CD4-positive, alpha-beta T cell (primary cell): ENCODE measurements around the gene DENND2A. TPM values are rescaled to one million over a fixed set of nuclear protein-coding genes. Genes with fewer than 3 reads are reported as not detected.
A peak's percentile ranks its signal among the peaks of the same experiment; 100 is the strongest.

Experiments
- ATAC-seq: fragments of 200-7000 bp; cut with Tn5 transposase; one replicate; pipeline ENCODE4 v1.10.0; 2022; ENCODE audit warnings: mild to moderate bottlenecking; ENCODE audit not compliant: poor library complexity
- CTCF ChIA-PET: fragments of 350-600 bp; sonication (Branson Sonifier 250); formaldehyde crosslinking; loops from one replicate; lab custom pipeline; 2021; ENCODE audit warnings: antibody characterized with exemption, inconsistent platforms; lab: Charles Lee
- POLR2A ChIA-PET: fragments of 350-600 bp; sonication (Branson Sonifier 250); formaldehyde crosslinking; loops from one replicate; lab custom pipeline; 2021; ENCODE audit warnings: antibody characterized with exemption, inconsistent platforms; lab: Charles Lee
- DNase-seq, 14 experiments: peaks; one replicate each; pipeline ENCODE4 v3.0.0-alpha.2; 2013 to 2020; ENCODE audit warnings: mixed read lengths in 2 of 14
- H3K27ac ChIP-seq, 2 donors: one replicate each; pipeline versions ENCODE4 v1.5.1 to v1.7.0; 2013; ENCODE audit warnings: low read length in 2 of 2, low read depth in 1 of 2, mild to moderate bottlenecking in 1 of 2
- H3K27me3 ChIP-seq, 2 experiments: 1 replicate in 1 of 2; 2 replicates in 1 of 2; pipeline versions ENCODE4 v1.6.1 to v1.7.0; 2013; ENCODE audit warnings: low read length in 2 of 2, control low read depth in 1 of 2, mild to moderate bottlenecking in 1 of 2, moderate library complexity in 1 of 2; ENCODE audit not compliant: insufficient read depth in 2 of 2, control insufficient read depth in 1 of 2
- H3K36me3 ChIP-seq: one replicate; pipeline ENCODE4 v1.6.1; 2013; ENCODE audit warnings: low read length, control low read depth; ENCODE audit not compliant: insufficient read depth
- H3K4me1 ChIP-seq: one replicate; pipeline ENCODE4 v1.6.1; 2013; ENCODE audit warnings: low read length, control low read depth; ENCODE audit not compliant: insufficient read depth
- H3K4me3 ChIP-seq: one replicate; pipeline ENCODE4 v1.5.1; 2013; ENCODE audit warnings: mild to moderate bottlenecking, low read length, moderate library complexity
- H3K9me3 ChIP-seq, 2 experiments: 1 replicate in 1 of 2; 2 replicates in 1 of 2; pipeline versions ENCODE4 v1.6.1 to v1.7.0; 2013; ENCODE audit warnings: low read length in 2 of 2, mild to moderate bottlenecking in 2 of 2, control low read depth in 1 of 2, moderate library complexity in 1 of 2; ENCODE audit not compliant: control insufficient read depth in 1 of 2, insufficient read depth in 1 of 2
- H3K27ac Mint-ChIP-seq: one replicate; pipeline ENCODE4 v1.8.0; 2020; ENCODE audit warnings: mixed read lengths
- H3K27me3 Mint-ChIP-seq: one replicate; pipeline ENCODE4 v1.8.0; 2021; ENCODE audit warnings: mixed read lengths
- H3K36me3 Mint-ChIP-seq: one replicate; pipeline ENCODE4 v1.8.0; 2021; ENCODE audit warnings: low read depth, mixed read lengths
- H3K4me1 Mint-ChIP-seq: one replicate; pipeline ENCODE4 v1.8.0; 2021; ENCODE audit warnings: low read depth, mixed read lengths
- H3K4me3 Mint-ChIP-seq: one replicate; pipeline ENCODE4 v1.8.0; 2020; ENCODE audit warnings: mild to moderate bottlenecking, mixed read lengths
- H3K9me3 Mint-ChIP-seq: one replicate; pipeline ENCODE4 v1.8.0; 2020; ENCODE audit warnings: mixed read lengths
- intact Hi-C, 2 experiments: fragments of 100-400 bp; cut with DNase I in 1 of 2; cut with micrococcal nuclease in 1 of 2; formaldehyde crosslinking; loops; one replicate each; pipeline versions ENCODE4 v1.15.1 to v1.9.0; 2023 to 2025; cut with DNase I, micrococcal nuclease
- total RNA-seq, 174 experiments: library from RNA in 2 of 174; stranded (reverse) in 2 of 174; gene quantifications; one replicate each; pipeline ENCODE4 v1.2.3 and lab custom pipeline; 2021 to 2026
- TF ChIP-seq, protein P1 (sequence below): fragments of 200-600 bp; IDR thresholded peaks from one replicate; pipeline ENCODE4 v1.8.0; 2022; ENCODE audit warnings: antibody characterized with exemption, mild to moderate bottlenecking

Gene DENND2A
- total RNA-seq, 2 experiments from 2014 or later = not detected

GRCh38 chr7:140479739-140480084 is 160.9 kb downstream of the DENND2A start:
- CTCF ChIA-PET = interaction anchor here (5.8 kb wide), 1 partner anchor 13 kb away, joined by 34 read pairs; no protein-coding TSS in a partner anchor

DNA sequence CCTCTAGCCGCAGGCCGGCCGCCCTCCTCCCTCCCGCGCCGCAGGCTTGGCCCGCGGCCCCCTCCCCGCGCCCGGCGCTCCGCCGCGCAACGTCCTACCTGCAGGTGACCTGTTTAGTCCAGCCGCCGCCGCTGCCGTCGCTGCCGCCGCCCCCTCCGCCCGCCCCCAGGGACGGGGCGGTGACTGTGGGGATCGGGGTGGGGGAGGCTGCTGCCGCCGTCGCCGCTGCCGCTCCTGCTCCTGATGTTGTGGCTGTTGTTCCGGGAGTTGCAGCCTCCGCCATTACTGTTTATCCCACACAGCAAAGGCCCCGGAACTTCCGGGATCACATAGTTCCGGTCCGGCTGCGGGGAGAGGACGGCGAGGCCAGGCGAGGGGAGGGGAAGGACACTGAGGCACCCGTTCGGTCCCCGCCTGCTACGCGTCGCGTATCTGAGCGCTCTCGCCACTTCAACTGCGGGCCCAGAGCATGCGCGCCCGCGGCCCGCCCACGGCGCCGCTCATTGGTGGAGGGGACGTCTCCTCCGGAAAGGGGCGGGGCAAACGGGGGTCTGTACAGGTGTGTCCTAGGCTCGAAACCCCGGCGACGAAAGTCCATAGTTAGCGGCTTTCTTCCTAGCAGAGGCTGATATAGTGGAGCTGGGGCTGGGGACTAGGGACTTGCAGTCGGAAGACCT is 161.4 kb downstream of the DENND2A start, which contains the start of gene MKRN1:
TSS of gene MKRN1 (minus strand) at position 444 of the 677 bp plus-strand sequence. CDS start at position 283, 161 bp downstream.
- H3K27me3 ChIP-seq = no peaks in the 10 kb centered on the region
- no peaks in the 10 kb centered on the region for H3K27me3 Mint-ChIP-seq
- peak; percentile 86 for ATAC-seq
- no peaks in the 10 kb centered on the region for H3K9me3 ChIP-seq
- TF ChIP-seq, protein P1, sequence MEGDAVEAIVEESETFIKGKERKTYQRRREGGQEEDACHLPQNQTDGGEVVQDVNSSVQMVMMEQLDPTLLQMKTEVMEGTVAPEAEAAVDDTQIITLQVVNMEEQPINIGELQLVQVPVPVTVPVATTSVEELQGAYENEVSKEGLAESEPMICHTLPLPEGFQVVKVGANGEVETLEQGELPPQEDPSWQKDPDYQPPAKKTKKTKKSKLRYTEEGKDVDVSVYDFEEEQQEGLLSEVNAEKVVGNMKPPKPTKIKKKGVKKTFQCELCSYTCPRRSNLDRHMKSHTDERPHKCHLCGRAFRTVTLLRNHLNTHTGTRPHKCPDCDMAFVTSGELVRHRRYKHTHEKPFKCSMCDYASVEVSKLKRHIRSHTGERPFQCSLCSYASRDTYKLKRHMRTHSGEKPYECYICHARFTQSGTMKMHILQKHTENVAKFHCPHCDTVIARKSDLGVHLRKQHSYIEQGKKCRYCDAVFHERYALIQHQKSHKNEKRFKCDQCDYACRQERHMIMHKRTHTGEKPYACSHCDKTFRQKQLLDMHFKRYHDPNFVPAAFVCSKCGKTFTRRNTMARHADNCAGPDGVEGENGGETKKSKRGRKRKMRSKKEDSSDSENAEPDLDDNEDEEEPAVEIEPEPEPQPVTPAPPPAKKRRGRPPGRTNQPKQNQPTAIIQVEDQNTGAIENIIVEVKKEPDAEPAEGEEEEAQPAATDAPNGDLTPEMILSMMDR = no peak
- intact Hi-C loops = loop anchor here (2.0 to 10.0 kb wide), 5 partner anchors 77 to 533 kb away; partner anchors contain the start of genes ADCK2 (in 2 of the 2), MRPS33 (in 1 of the 2), PARP12 (in 1 of the 2) and RAB19 (in 1 of the 2)
- H3K4me3 Mint-ChIP-seq = peak within 1 kb of the TSS; percentile 100
- no peaks in the 10 kb centered on the region for H3K36me3 ChIP-seq
- CTCF ChIA-PET = interaction anchor here (5.8 kb wide), 1 partner anchor 14 kb away, joined by 34 read pairs; no protein-coding TSS in a partner anchor
- DNase-seq = peak; percentile 86 to 96 (median 92)
- POLR2A ChIA-PET = interaction anchor here (1.0 to 4.9 kb wide), 12 partner anchors 9 to 544 kb away, joined by 3 to 43 read pairs (median 7); partner anchors contain the start of genes ADCK2, DENND2A, MRPS33 and NDUFB2
- H3K27ac Mint-ChIP-seq = peak within 1 kb of the TSS; percentile 85
- H3K4me1 Mint-ChIP-seq = peaks cover 29% of the 10 kb centered on the region
- peaks cover 29% of the 10 kb centered on the region for H3K4me1 ChIP-seq
- peaks cover 20% of the 10 kb centered on the region for H3K36me3 Mint-ChIP-seq
- H3K4me3 ChIP-seq = peak within 1 kb of the TSS; percentile 91
- peak within 1 kb of the TSS; percentile 73 to 74 for H3K27ac ChIP-seq
- no peaks in the 10 kb centered on the region for H3K9me3 Mint-ChIP-seq

More at GRCh38 chr7:140479739-140480084, 160.9 kb downstream of the DENND2A start:
- ATAC-seq (peak; percentile 5), DNase-seq (no peak)
- H3K9me3 Mint-ChIP-seq = no peaks in the 10 kb centered on the region
- H3K4me1 Mint-ChIP-seq = peaks cover 29% of the 10 kb centered on the region
- Histone ChIP-seq H3K4me3 (peak overlapping the region; percentile 91), H3K4me1 (peaks cover 29% of the 10 kb centered on the region), H3K36me3 (no peaks in the 10 kb centered on the region), H3K27me3 (no peaks in the 10 kb centered on the region), H3K9me3 (no peaks in the 10 kb centered on the region), H3K27ac (peak overlapping the region in 1 of 2 donors; percentile 74)
- peak overlapping the region; percentile 85 for H3K27ac Mint-ChIP-seq
- intact Hi-C loops = loop anchor here (2.0 to 10.0 kb wide), 5 partner anchors 77 to 533 kb away; partner anchors contain the start of genes ADCK2 (in 2 of the 2), MRPS33 (in 1 of the 2), PARP12 (in 1 of the 2) and RAB19 (in 1 of the 2)
- POLR2A ChIA-PET = interaction anchor here (0.7 to 4.9 kb wide), 4 partner anchors 12 to 194 kb away, joined by 3 to 43 read pairs (median 6); partner anchors contain the start of gene ADCK2
- H3K36me3 Mint-ChIP-seq = peaks cover 20% of the 10 kb centered on the region
- peak overlapping the region; percentile 100 for H3K4me3 Mint-ChIP-seq
- TF ChIP-seq, protein P1 = no peak
- H3K27me3 Mint-ChIP-seq = no peaks in the 10 kb centered on the region

DNA sequence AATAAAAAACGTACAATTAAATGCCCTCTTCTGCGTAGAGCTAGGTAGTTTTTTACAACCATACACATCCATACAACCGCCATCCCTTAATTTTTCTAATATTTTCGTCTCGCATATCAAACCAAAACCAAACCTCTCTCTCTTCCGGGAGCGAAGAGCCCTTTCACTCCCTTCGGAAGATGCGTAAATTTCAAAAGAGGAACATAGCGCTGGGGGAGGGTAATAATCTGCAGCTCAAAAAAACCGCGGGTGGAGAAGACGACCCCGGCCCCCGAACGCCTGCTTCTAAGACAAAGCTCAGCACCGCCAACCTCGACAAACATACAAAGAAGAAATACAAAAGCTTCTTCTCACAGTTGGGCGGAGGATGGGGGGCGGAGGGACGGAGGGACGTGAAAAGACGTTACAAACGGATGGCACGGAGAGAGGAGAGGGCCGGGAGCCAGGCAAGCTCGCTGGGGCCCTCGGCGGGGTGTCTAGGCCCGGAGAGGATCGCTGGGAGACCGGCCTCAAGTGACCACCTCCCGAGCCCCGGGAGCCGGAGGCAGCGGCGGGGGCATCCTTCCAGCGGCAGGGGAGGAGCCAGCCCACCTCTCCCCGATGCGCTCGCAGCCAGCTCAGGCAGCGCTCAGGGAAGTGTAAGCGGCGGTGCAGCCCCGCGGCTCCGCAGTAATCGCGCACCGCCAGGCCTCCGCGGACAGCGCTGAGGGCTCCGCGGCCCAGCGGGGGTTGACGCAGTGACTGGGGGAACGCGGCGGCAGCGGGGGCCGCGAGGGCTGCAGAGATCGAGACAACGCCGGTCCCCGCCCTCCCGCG is 162.2 kb downstream of the DENND2A start:
- peaks cover 29% of the 10 kb centered on the region for H3K4me1 ChIP-seq
- intact Hi-C loops = loop anchor here (1.0 to 10.0 kb wide), 6 partner anchors 76 to 534 kb away; partner anchors contain the start of genes ADCK2 (in 2 of the 2), MRPS33 (in 1 of the 2), PARP12 (in 1 of the 2) and RAB19 (in 1 of the 2)

More for the DNA sequence above, 162.2 kb downstream of the DENND2A start:
- H3K4me3 Mint-ChIP-seq = peak overlapping the region; percentile 90
- H3K27me3 ChIP-seq = no peaks in the 10 kb centered on the region
- H3K27ac Mint-ChIP-seq = peak overlapping the region; percentile 85
- peaks cover 29% of the 10 kb centered on the region for H3K4me1 Mint-ChIP-seq
- no peaks in the 10 kb centered on the region for H3K9me3 Mint-ChIP-seq
- H3K36me3 ChIP-seq = no peaks in the 10 kb centered on the region
- TF ChIP-seq, protein P1 = no peak
- peak overlapping the region; percentile 91 for H3K4me3 ChIP-seq
- peaks cover 20% of the 10 kb centered on the region for H3K36me3 Mint-ChIP-seq
- ChIA-PET CTCF (interaction anchor here (0.6 to 5.8 kb wide), 3 partner anchors 15 to 253 kb away, joined by 3 to 34 read pairs (median 4); no protein-coding TSS in a partner anchor), POLR2A (interaction anchor here (0.7 to 4.9 kb wide), 22 partner anchors 10 to 1119 kb away, joined by 3 to 43 read pairs (median 4); partner anchors contain the start of genes ADCK2, DENND2A, LUC7L2 and MRPS33)
- peak; percentile 45 for ATAC-seq
- no peaks in the 10 kb centered on the region for H3K27me3 Mint-ChIP-seq
- no peaks in the 10 kb centered on the region for H3K9me3 ChIP-seq
- peak overlapping the region; percentile 68 to 73 for H3K27ac ChIP-seq
- peak in 13 of 14 experiments; percentile 14 to 74 (median 35) for DNase-seq
